Gastrocnemius medialis (tissue), 4 donors: ENCODE data around the gene DNAJC11.
"Not testable (repeated sequence)": the region's sequence is repeated elsewhere in the genome, so short reads cannot be mapped to it uniquely, and the experiment has no call there.

ENCODE experiments used
- CTCF ChIP-seq, 5 experiments: fragments of 450-650 bp in 3 of 5; fragments of 200-600 bp in 2 of 5; sonication (generic) in 2 of 5; IDR thresholded peaks in 4 of 5; conservative IDR thresholded peaks in 1 of 5; 1 replicate in 4 of 5; 2 replicates in 1 of 5; pipeline ENCODE4 v1.5.1; 2016 to 2019; ENCODE audit warnings: antibody characterized with exemption in 5 of 5, mild to moderate bottlenecking in 3 of 5, moderate library complexity in 3 of 5
- POLR2A ChIP-seq, 2 donors: fragments of 450-650 bp; IDR thresholded peaks; one replicate each; pipeline ENCODE4 v1.6.1; 2017; ENCODE audit warnings: antibody characterized with exemption in 2 of 2, mild to moderate bottlenecking in 2 of 2, moderate library complexity in 2 of 2

- not testable (repeated sequence) for TF ChIP-seq POLR2A (IDR thresholded peaks at IDR 0.05); CTCF (IDR thresholded peaks at IDR 0.05 in 4 of 5, conservative IDR thresholded peaks at IDR 0.05 in 1 of 5)
Observed at GRCh38 chr1:6742676-6743188, 41.1 kb upstream of the DNAJC11 start.
